Measurements from ENCODE around the gene CEACAM3. TPM values are rescaled to one million over a fixed set of nuclear protein-coding genes. Genes with fewer than 3 reads are reported as not detected.

The CEACAM3 gene
- total RNA-seq, 4 donors from 2014 or later = 0.64 TPM; not detected in 3

DNA sequence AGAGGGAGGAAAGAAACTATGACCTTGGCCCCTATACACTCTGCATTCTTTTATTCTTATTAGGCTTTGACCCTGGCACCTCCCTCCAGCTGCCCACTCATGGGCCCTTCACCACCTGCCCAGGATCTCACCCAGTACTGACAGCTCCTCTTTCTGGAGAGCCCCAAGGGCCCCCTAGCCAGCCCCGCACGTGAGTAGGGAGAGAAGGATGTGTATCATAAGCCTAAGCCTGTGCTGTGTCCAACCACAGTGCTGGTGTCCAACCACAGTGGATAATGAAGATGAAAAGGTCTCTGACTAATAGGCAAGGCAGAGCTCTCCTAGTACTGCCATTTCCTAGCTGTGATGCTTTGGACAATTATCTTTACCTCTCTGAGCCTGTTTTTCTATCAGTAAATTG, 52.7 kb downstream of the CEACAM3 start:
- TF ChIP-seq EP300 (IDR thresholded peaks at IDR 0.05) (no peak), POLR2AphosphoS5 (IDR thresholded peaks at IDR 0.05) (no peak), POLR2A (IDR thresholded peaks at IDR 0.05) (no peak)
- TF ChIP-seq, protein P1, sequence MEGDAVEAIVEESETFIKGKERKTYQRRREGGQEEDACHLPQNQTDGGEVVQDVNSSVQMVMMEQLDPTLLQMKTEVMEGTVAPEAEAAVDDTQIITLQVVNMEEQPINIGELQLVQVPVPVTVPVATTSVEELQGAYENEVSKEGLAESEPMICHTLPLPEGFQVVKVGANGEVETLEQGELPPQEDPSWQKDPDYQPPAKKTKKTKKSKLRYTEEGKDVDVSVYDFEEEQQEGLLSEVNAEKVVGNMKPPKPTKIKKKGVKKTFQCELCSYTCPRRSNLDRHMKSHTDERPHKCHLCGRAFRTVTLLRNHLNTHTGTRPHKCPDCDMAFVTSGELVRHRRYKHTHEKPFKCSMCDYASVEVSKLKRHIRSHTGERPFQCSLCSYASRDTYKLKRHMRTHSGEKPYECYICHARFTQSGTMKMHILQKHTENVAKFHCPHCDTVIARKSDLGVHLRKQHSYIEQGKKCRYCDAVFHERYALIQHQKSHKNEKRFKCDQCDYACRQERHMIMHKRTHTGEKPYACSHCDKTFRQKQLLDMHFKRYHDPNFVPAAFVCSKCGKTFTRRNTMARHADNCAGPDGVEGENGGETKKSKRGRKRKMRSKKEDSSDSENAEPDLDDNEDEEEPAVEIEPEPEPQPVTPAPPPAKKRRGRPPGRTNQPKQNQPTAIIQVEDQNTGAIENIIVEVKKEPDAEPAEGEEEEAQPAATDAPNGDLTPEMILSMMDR (IDR thresholded peaks at IDR 0.05) = no peak
- Histone ChIP-seq H3K9me3 (no peaks in the 10 kb centered on the region), H3K4me3 (no peak overlapping the region), H3K4me1 (no peaks in the 10 kb centered on the region), H3K36me3 (no peaks in the 10 kb centered on the region), H3K27ac (no peak overlapping the region), H3K27me3 (peaks cover 8% of the 10 kb centered on the region)
- 94% methylated on average over 2 of the region's 2 CpGs for WGBS
- DNase-seq (ENCODE audit: low spot score in 2 of 2) = no peak

DNA sequence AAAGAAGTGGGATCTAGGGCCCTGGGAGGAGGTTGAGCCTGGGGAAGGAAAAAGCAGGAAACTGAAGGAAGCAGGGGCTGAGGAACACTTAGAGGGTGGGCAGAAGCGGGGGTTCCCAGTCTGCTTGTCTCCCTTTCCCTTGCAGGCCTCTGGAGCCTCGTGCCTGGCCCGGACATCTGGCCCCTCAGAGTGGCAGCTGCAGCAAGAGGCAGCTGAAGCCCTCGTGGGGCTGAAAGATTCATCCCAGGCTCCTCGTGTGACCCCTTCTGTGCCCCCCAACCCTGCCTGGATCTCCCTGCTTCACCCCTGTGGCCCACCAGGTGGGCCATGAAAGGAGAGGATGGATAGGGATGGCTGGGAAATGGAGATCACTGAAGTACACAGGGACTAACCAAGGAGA, 54.0 kb downstream of the CEACAM3 start:
- Histone ChIP-seq H3K27me3 (peaks cover 4% of the 10 kb centered on the region), H3K9me3 (no peaks in the 10 kb centered on the region), H3K27ac (no peak overlapping the region), H3K4me3 (no peak overlapping the region), H3K36me3 (no peaks in the 10 kb centered on the region), H3K4me1 (no peaks in the 10 kb centered on the region)
- no peak for DNase-seq (ENCODE audit: low spot score in 2 of 2)
- TF ChIP-seq EP300 (IDR thresholded peaks at IDR 0.05) (no peak), POLR2A (IDR thresholded peaks at IDR 0.05) (no peak), POLR2AphosphoS5 (IDR thresholded peaks at IDR 0.05) (no peak)
- TF ChIP-seq, protein P1 (IDR thresholded peaks at IDR 0.05) = no peak
- 62% methylated on average over 5 of the region's 5 CpGs for WGBS

DNA sequence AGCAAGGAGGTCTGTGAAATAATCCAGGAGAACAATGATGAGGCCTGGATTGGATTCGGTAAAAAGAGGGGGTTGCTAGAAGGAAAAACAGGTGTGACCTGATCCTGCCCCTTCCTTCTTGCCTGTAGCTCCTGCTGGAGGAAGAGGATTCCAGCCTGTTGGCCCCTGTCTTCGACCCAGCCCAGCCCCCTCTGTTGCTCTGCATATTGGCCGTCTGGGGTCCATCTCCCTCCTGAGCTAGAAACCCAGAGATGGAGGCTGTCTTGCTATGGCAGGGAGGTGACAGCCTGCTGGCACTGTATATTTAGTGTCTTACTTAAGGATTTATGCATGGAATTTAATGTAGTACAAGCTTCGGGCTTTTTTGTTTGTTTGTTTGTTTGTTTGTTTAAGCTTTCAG, 55.1 kb downstream of the CEACAM3 start:
- TF ChIP-seq POLR2A (IDR thresholded peaks at IDR 0.05) (no peak), POLR2AphosphoS5 (IDR thresholded peaks at IDR 0.05) (no peak)
- TF ChIP-seq, protein P1 (IDR thresholded peaks at IDR 0.05) = no peak
- H3K4me1 ChIP-seq = no peaks in the 10 kb centered on the region
- H3K36me3 ChIP-seq = no peaks in the 10 kb centered on the region
- no peak overlapping the region for H3K4me3 ChIP-seq
- DNase-seq (ENCODE audit: low spot score in 2 of 2) = no peak
- peaks cover 4% of the 10 kb centered on the region for H3K27me3 ChIP-seq
- H3K9me3 ChIP-seq = no peaks in the 10 kb centered on the region
- 41% methylated on average over 4 of the region's 4 CpGs for WGBS
- no peak overlapping the region for H3K27ac ChIP-seq

DNA sequence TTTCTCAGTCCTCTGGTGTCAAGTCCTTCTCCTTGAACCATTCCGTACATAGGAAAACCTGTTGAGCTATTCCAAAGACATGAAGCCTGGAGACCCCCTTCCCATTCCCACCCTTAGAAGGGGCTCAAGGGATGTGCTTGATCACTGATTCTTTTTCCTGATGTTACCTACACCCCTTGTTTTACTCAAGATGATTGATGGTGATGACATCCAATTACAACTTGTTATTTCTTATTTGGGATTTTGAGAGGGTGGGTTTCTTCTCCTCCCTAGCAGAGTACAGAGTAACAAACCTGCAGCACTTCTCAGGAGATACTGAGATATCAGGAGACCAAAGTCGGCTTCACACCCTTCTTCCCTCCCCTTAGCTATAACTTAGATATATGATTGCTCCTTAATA, 57.0 kb downstream of the CEACAM3 start:
- DNase-seq (ENCODE audit: low spot score in 2 of 2) = no peak
- Histone ChIP-seq H3K27ac (no peak overlapping the region), H3K9me3 (no peaks in the 10 kb centered on the region), H3K36me3 (no peaks in the 10 kb centered on the region), H3K27me3 (peaks cover 4% of the 10 kb centered on the region), H3K4me1 (no peaks in the 10 kb centered on the region), H3K4me3 (no peak overlapping the region)
- TF ChIP-seq, protein P1 (IDR thresholded peaks at IDR 0.05) = no peak
- TF ChIP-seq POLR2AphosphoS5 (IDR thresholded peaks at IDR 0.05) (no peak), POLR2A (IDR thresholded peaks at IDR 0.05) (no peak), EP300 (IDR thresholded peaks at IDR 0.05) (no peak)
- WGBS = 67% methylated on average over 2 of the region's 2 CpGs

DNA sequence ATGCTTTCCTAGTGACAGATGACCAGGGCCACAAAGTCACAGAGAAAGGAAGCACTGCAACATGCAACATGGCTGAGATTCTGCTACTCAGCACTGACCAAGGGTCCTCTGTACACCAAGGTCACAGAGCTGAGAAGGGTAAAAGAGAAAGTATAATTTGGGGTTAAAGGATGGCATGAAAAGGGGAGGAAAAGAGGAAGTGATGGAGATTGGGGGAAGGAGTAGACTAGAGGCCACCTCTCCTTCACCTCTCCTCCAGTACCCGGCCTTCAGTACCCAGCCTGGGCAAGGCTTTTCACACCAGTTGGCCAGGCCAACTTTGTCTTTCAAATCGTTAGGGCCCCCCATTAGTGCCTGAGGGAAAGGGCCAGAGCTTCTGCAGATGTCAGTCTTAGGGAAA, 57.4 kb downstream of the CEACAM3 start:
- Histone ChIP-seq H3K4me3 (no peak overlapping the region), H3K9me3 (no peaks in the 10 kb centered on the region)
- no peak for DNase-seq (ENCODE audit: low spot score in 2 of 2)

More for the DNA sequence above, 57.4 kb downstream of the CEACAM3 start:
- H3K27ac ChIP-seq = no peak overlapping the region
- WGBS = 43% methylated on average over 2 of the region's 2 CpGs
- TF ChIP-seq, protein P1 (IDR thresholded peaks at IDR 0.05) = no peak
- TF ChIP-seq POLR2A (IDR thresholded peaks at IDR 0.05) (no peak), POLR2AphosphoS5 (IDR thresholded peaks at IDR 0.05) (no peak), EP300 (IDR thresholded peaks at IDR 0.05) (no peak)
- peaks cover 3% of the 10 kb centered on the region for H3K27me3 ChIP-seq
- no peaks in the 10 kb centered on the region for H3K36me3 ChIP-seq
- no peaks in the 10 kb centered on the region for H3K4me1 ChIP-seq
